Psoas muscle (tissue), 8 donors: Measurements from ENCODE around the gene MS4A4A. TPM values are rescaled to one million over a fixed set of nuclear protein-coding genes. Genes with fewer than 3 reads are reported as not detected.

Experiments
- ATAC-seq, 4 donors: fragments of 200-7000 bp; cut with Tn5 transposase; one replicate each; pipeline ENCODE4 v1.9.1; 2020; ENCODE audit warnings: moderate library complexity in 3 of 4, mild to moderate bottlenecking in 2 of 4
- DNase-seq, 2 donors: peaks; one replicate each; pipeline ENCODE4 v3.0.0-alpha.2; 2020
- H3K27ac ChIP-seq: fragments of 200-600 bp; one replicate; pipeline ENCODE4 v1.8.0; 2022
- H3K27me3 ChIP-seq, 3 donors: fragments of 200-600 bp in 1 of 3; one replicate each; pipeline versions ENCODE4 v1.6.1 to v1.8.0; 2013 to 2022; ENCODE audit warnings: low read length in 2 of 3, mild to moderate bottlenecking in 2 of 3, moderate library complexity in 1 of 3; ENCODE audit not compliant: insufficient read depth in 3 of 3
- H3K36me3 ChIP-seq, 2 donors: fragments of 200-600 bp in 1 of 2; one replicate each; pipeline versions ENCODE4 v1.6.1 to v1.8.0; 2013 to 2022; ENCODE audit warnings: low read depth in 1 of 2, mild to moderate bottlenecking in 1 of 2, moderate library complexity in 1 of 2; ENCODE audit not compliant: insufficient read depth in 1 of 2
- H3K4me1 ChIP-seq: fragments of 200-600 bp; one replicate; pipeline ENCODE4 v1.8.0; 2022
- H3K4me3 ChIP-seq: fragments of 200-600 bp; one replicate; pipeline ENCODE4 v1.8.0; 2022; ENCODE audit warnings: mild to moderate bottlenecking
- H3K9me3 ChIP-seq: fragments of 200-600 bp; one replicate; pipeline ENCODE4 v1.8.0; 2022
- WGBS, 3 donors: extraction: QIAGEN DNeasy Blood & Tissue Kit; methylation state at CpG; one replicate each; pipeline versions ENCODE4 v1.1.6 to v1.1.7; 2013; 5-methylcytosine and 5-hydroxymethylcytosine counted together
- intact Hi-C, 2 donors: fragments of 100-400 bp; cut with DNase I; formaldehyde crosslinking; loops; one replicate each; pipeline versions ENCODE4 v1.11.0 to v1.14.2; 2022
- polyA plus RNA-seq, 3 donors: library from polyadenylated mRNA; stranded (reverse); fragments of 200-250 nt; gene quantifications; one replicate each; pipeline ENCODE4 v1.2.3, GENCODE V29; 2013
- total RNA-seq, 4 donors: library from RNA; stranded (reverse); fragmentation: NEBNext Ultra II Directional in 2 of 4; extraction: Animal tissue kit (Norgen Biotek cat#: 25700) in 2 of 4; gene quantifications; one replicate each; pipeline versions ENCODE4 v1.2.1 to v1.2.4, GENCODE V29; 2021 to 2023
- TF ChIP-seq, protein P1 (sequence below): fragments of 200-600 bp; IDR thresholded peaks from one replicate; pipeline ENCODE4 v1.8.0; 2022; ENCODE audit warnings: antibody characterized with exemption
- donor health status: healthy with polysubstance abuse.
- donor health status: DM: no; HTN: no; CAD: no; lungs with moderate emphysema.
- donor health status: Bipolar disorder and iron deficiency.
- donor health status: healthy.
- donor health status: DM: yes; HTN: yes; CAD: no.
- donor health status: DM: no; HTN: no; CAD: no.
- donor health status: DM: no; HTN: no; CAD: no.
- donor health status: DM: yes; HTN: yes; CAD: no.

Gene MS4A4A
- total and polyA plus RNA-seq, 7 donors: 2.4 to 9.4 (median 6.7) TPM

DNA sequence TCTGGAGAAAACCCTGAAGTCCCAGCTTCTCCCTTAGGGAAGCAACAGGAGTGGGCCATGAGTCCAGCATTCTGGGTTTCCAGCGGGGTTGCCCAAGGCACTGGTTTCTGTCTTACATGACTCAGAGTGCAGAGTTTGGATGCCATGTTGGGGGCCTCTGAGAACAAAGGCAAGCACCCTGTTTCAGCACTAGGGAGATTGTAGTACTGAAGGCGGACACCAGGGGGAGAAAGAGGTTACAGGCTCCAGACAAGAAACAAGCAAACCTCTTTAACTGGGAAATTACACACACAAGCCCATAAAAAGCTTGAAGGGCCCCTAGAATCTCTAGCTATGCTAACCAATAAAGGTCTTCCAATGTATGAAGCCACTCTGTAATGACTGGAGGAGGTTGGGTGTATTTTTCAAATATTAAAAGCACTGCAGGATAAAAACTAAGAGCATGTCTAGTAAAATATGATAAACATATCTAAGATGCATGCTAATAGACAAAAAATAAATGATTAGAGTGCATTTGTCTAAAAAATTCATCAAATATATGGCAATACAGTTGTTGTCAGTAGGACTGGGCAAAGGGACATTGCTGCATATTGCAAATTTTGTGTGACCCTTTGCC is 53.6 kb downstream of the MS4A4A start:
- ATAC-seq: no peak
- Histone ChIP-seq H3K36me3 (no peaks in the 10 kb centered on the region), H3K9me3 (no peaks in the 10 kb centered on the region), H3K4me3 (no peak overlapping the region), H3K4me1 (no peaks in the 10 kb centered on the region), H3K27me3 (no peaks in the 10 kb centered on the region), H3K27ac (no peak overlapping the region)
- WGBS, 3 donors: 9 to 26% (median 24%) methylated on average over 2 of the region's 2 CpGs
- intact Hi-C loops: no loop called here
- DNase-seq: no peak
- TF ChIP-seq, protein P1, sequence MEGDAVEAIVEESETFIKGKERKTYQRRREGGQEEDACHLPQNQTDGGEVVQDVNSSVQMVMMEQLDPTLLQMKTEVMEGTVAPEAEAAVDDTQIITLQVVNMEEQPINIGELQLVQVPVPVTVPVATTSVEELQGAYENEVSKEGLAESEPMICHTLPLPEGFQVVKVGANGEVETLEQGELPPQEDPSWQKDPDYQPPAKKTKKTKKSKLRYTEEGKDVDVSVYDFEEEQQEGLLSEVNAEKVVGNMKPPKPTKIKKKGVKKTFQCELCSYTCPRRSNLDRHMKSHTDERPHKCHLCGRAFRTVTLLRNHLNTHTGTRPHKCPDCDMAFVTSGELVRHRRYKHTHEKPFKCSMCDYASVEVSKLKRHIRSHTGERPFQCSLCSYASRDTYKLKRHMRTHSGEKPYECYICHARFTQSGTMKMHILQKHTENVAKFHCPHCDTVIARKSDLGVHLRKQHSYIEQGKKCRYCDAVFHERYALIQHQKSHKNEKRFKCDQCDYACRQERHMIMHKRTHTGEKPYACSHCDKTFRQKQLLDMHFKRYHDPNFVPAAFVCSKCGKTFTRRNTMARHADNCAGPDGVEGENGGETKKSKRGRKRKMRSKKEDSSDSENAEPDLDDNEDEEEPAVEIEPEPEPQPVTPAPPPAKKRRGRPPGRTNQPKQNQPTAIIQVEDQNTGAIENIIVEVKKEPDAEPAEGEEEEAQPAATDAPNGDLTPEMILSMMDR: peak; percentile 40

DNA sequence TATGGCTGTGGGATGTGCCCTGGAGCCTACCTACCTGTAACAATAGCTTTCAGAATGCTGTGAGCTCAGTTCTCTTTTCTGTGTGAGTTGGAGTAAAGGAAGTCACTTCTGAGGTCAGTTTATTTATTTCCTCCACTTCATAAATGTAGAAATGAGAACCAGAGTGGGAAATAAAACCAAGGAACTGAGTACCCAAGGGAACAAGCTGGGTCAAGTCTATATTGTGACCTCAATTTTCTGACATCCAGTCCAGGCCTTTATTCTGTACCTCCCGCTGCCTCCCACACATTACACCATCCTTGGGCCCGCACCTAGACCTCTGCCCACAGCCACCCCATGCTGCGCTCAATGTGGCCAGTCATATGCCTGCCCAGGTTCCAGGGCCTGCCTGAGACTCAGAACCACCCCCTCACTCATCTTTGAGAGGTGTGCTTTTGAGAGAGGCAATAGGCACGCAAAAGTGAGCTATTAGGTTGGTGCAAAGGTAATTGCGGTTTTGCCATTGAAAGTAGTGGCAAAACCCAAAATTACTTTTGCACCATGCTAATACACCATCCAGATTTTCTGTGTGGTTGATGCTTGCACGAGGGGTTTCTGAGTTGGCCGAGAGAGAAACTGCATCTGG is 56.4 kb downstream of the MS4A4A start:
- intact Hi-C loops: no loop called here
- no peaks in the 10 kb centered on the region for H3K27me3 ChIP-seq
- TF ChIP-seq, protein P1: no peak
- no peaks in the 10 kb centered on the region for H3K36me3 ChIP-seq
- H3K4me1 ChIP-seq: no peaks in the 10 kb centered on the region
- WGBS, 3 donors: 87 to 88% (median 88%) methylated on average over 7 of the region's 7 CpGs
- H3K9me3 ChIP-seq: no peaks in the 10 kb centered on the region
- ATAC-seq (no peak), DNase-seq (no peak)
- H3K27ac ChIP-seq: no peak overlapping the region
- no peak overlapping the region for H3K4me3 ChIP-seq

DNA sequence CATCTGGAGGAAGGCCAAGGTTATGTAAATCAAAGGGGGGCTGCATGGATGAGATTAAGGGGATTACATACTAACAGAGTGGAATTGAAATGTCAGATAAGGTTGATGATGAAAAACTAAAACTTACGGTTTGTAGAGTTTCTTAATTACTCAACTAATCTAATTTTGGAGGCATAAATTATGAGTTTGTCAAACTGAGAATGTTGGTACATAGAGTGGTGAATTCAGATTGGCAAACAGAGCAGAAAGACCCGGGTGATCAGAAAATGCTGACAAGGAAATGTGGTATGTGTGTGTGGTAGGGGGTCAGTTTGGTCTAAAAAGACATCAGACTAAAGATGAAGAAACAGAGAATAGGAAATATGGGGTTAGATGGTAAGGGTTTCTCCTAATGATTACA is 57.6 kb downstream of the MS4A4A start:
- Histone ChIP-seq H3K4me1 (no peaks in the 10 kb centered on the region), H3K27ac (no peak overlapping the region), H3K36me3 (no peaks in the 10 kb centered on the region), H3K4me3 (no peak overlapping the region), H3K9me3 (no peaks in the 10 kb centered on the region), H3K27me3 (no peaks in the 10 kb centered on the region)
- TF ChIP-seq, protein P1: no peak
- no peak for DNase-seq
- 70 to 75% (median 73%) methylated on average over 2 of the region's 2 CpGs for WGBS, 3 donors
- ATAC-seq: no peak
- intact Hi-C loops: no loop called here

DNA sequence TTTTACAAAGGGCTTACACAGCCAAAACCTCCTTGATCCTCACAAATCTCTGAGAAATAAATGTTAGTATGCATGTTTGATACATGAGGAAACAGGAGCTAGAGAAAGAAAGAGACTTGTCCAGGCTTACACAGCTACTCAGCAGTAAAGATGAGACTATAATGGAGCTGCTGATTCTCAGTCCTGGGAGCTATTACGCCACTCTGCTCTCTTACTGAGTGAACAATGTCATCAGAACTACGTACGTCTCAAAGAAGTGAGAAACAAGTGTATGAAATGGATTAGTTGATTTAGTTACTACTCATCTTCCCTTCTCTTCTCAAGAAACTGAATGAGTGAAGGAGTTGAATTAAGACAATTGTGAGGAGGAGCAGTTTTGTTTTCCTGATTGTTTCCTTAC is 58.9 kb downstream of the MS4A4A start:
- no peak for ATAC-seq
- Histone ChIP-seq H3K27me3 (no peaks in the 10 kb centered on the region), H3K27ac (no peak overlapping the region), H3K9me3 (no peaks in the 10 kb centered on the region), H3K4me1 (no peaks in the 10 kb centered on the region), H3K4me3 (no peak overlapping the region), H3K36me3 (no peaks in the 10 kb centered on the region)
- DNase-seq: no peak
- TF ChIP-seq, protein P1: no peak
- intact Hi-C loops: no loop called here
- 50 to 57% (median 50%) methylated on average over 3 of the region's 3 CpGs for WGBS, 3 donors
